NCI-H2029 (cell line): ENCODE results near the gene CTBP1.
"Not testable (repeated sequence)": the region's sequence is repeated elsewhere in the genome, so short reads cannot be mapped to it uniquely, and the experiment has no call there.

ENCODE experiments used
- DNase-seq: peaks from one replicate; lab custom pipeline; 2025; lab: John Stamatoyannopoulos, UW

Gene CTBP1

GRCh38 chr4:1237981-1238675 lies 10.8 kb downstream of the CTBP1 start:
- DNase-seq = no peak

DNA sequence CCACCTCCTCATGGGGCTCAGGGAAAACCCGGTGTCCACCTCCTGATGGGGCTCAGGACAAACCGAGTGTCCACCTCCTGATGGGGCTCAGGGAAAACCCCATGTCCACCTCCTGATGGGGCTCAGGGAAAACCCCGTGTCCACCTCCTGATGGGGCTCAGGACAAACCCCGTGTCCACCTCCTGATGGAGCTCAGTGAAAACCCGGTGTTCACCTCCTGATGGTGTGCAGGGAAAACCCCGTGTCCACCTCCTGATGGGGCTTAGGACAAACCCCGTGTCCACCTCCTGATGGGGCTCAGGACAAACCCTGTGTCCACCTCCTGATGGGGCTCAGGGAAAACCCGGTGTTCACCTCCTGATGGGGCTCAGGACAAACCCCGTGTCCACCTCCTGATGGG lies 11.7 kb downstream of the CTBP1 start:
- DNase-seq = not testable (repeated sequence)

- DNase-seq = not testable (repeated sequence)
These were observed 12.1 kb downstream of the CTBP1 start for GRCh38 chr4:1236836-1237235.

- DNase-seq = no peak
These were observed 12.8 kb downstream of the CTBP1 start for GRCh38 chr4:1236103-1236641.

- no peak for DNase-seq
These were observed 13.4 kb downstream of the CTBP1 start for GRCh38 chr4:1235381-1236102.

DNA sequence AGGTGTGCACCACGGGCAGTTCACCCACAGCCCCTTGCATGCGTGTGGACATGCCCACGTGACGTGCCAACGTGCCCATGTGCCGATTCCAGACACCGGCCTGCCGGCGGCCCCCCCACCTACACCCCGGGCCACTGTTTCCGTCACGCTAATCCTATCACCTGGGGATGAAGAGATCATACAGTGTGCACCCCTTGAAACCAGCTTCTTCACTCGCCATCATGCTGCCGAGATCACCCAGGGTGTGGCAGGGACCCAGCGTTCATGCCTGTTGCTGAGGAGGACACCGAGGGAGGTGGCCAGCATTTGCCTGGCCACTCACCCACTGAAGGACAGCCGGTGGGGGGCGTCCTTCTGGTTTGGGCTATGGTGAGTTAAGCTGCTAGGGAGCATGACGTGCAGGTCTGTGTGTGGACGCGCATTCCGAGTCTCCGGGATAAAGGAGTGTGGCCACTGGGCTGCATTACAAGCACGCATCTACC lies 14.1 kb downstream of the CTBP1 start:
- DNase-seq = no peak

DNA sequence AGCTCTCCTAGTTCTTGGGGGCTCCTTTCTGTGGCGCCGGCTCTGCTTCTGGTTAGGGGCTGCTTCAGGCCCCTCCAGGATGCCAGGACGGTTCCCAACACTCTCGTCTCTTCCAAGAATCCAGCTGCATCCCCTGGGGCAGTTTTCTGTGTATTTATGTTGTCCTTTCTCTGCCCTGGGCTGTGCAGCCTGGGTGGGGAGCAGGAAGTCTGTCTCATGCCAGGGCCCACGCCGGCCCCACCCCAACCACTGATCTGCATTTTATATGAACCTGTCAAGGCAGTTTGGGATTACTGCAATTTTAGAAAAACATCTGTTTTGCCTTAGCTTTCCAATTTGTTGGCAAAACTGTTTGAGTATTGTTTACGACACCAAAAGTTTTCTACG lies 14.6 kb downstream of the CTBP1 start:
- no peak for DNase-seq

DNA sequence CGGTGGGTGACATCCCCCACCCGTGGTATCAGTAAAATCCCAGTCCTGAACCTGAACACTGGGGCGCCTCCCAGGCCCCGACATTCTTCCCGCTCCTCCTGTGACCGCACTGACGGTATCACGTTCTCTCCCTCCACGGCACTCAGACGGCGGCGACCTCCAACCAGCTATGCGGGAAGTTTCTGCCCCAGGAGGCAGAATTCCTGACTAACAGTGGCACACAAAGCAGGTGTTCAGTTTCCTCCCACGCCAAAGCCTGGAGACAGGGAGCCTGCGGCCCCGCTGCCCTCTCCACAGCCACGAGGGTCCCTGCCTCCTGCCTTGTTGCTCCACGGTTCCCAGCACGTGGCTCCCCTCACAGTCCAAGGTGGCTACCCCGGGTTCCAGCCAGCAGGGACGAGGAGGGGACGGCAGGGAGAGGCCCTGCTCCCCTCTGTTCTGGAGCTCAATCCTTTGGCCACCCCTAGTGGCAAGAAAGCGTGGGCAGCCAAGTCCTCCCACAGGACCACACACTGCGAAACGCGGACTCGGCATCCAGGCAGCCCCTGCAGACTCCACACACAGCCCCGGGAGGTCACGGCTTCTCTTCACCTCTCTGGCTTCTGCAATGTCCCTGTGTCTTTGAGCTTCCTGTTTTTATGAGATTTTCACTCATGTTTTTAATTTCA lies 15.2 kb downstream of the CTBP1 start:
- no peak for DNase-seq

- no peak for DNase-seq
These were observed 16.0 kb downstream of the CTBP1 start for GRCh38 chr4:1232661-1233621.

DNA sequence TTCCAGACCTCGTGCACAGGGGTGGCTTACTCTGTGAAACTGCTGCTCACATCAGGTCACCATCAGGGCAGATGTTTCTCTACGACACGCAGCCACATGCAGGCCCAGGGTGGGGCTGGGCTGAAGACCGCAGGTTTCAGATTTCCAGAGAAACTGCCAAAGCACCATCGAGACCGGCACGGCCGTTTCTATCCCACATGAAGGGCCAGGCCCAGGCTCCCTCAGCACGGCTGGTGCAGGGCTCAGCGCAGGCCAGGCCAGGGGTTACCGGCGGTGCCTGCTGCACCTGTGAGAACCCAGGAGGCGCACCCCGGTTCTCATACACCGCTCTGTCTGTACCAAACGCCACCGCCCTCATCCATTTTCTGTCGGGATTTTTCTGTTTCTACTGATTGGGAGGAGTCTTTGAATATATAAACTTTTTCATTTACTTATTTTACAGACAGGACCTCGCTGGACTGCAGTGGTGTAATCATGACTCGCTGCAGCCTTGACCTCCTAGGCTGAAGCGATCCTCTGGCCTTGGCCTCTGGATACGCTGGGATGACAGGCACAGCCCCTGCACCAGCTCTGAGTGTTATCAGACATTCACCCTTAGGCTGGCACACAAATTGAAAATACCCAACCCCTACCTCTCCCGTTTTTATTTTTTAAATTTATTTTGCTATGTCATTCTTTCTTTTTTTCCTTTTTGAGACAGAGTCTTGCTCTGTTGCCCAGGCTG lies 17.1 kb downstream of the CTBP1 start:
- DNase-seq = no peak

- no peak for DNase-seq
These were observed 17.8 kb downstream of the CTBP1 start for GRCh38 chr4:1230971-1231636.

DNA sequence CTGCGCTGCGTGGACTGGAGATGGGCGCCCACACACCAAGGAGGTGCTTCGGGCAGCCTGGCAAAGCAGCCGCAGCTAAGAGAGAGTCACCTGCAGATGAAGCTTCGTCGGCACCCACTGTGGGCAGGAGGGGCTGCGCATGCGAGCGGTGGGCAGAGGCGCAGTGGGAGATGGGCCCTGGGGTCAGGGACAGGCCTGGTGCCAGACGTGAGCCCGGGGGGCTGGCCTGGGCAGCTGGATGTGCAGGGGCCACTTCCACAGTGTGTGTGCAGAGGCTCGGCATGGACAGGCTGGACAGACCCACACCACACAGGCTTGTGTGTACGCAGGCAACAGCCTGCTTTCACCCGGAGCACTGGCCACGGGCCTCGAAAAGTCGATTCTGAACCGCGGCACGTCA lies 18.6 kb downstream of the CTBP1 start:
- no peak for DNase-seq

DNA sequence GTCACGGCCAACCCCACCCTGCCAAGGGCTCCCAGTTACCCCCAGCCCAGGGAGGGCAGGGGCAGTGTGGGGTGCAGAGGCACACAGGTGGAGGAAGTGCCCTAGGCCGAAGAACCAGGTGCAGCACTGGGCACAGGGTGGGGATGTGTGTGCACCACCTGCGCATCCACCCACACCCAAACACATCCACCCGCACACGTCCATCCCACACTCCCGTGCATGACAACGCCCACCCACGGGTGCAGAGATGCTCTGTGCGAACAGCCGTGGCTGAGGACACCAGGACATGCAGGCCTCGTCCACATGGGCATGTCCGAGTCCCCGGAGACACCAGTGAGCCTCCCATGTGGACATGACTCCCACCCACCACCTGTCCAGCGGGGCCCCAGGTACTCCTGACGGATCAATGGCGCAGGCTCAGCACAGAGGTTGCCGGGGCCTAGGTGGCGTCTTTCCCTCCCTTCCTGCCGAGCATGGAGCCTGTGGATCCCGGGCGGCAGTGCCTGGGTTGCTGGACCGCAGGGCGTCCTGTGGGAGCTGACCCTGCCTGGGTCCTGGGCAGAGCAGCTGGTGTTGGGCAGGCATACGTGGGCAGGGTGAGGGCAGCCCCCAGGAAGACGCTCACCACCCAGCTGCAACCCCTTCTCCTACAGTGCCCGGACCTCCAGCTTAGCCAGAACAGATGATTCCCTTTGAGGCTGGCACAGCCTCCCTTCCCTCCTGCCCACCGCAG lies 19.6 kb downstream of the CTBP1 start:
- DNase-seq = no peak

- no peak for DNase-seq
These were observed 21.1 kb downstream of the CTBP1 start for GRCh38 chr4:1227816-1228215.

DNA sequence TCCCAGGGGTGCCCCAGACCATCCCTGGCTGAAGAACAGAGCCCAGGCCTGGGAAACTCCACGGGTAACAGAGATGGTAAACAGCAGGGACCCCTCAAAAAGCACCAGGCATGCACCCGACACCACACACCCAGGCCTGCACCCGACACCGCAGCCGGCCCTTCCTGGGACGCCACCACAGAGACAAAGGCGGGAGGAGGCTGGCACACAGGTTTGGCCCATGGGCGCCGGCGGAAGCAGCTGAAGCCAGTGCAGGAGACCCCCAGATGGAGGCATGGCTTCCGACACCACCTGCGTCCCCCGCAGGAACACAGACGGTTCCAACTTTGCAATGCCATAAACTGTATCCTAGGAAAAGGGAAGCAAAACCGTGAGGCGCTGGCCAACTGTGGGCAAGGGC lies 22.3 kb downstream of the CTBP1 start:
- no peak for DNase-seq

- no peak for DNase-seq
These were observed 22.8 kb downstream of the CTBP1 start for GRCh38 chr4:1226144-1226481.

GRCh38 chr4:1225272-1226143 lies 23.4 kb downstream of the CTBP1 start:
- DNase-seq = no peak

GRCh38 chr4:1223841-1224809 lies 24.8 kb downstream of the CTBP1 start:
- no peak for DNase-seq
